ENCODE results near the gene STRIP2.
"Not testable (repeated sequence)": the region's sequence is repeated elsewhere in the genome, so short reads cannot be mapped to it uniquely, and the experiment has no call there.

STRIP2 gene

GRCh38 chr7:129433847-129434674 lies at the start of gene STRIP2:
TSS of gene STRIP2 (plus strand) at chr7:129434432. CDS start at chr7:129434473, 41 bp downstream.
- peak; percentile 95 to 97 for DNase-seq

- no peak for DNase-seq
Observed at GRCh38 chr7:129385116-129385515, 49.1 kb upstream of the STRIP2 start.

- DNase-seq, result no peak
Observed at GRCh38 chr7:129385598-129385997, 48.6 kb upstream of the STRIP2 start.

GRCh38 chr7:129386506-129386905 lies 47.7 kb upstream of the STRIP2 start:
- no peak for DNase-seq

- DNase-seq, result no peak
Observed at GRCh38 chr7:129387537-129387936, 46.7 kb upstream of the STRIP2 start.

- no peak for DNase-seq
Observed at GRCh38 chr7:129388333-129389098, 45.7 kb upstream of the STRIP2 start.

GRCh38 chr7:129389829-129390228 lies 44.4 kb upstream of the STRIP2 start:
- DNase-seq, result no peak

- no peak for DNase-seq
Observed at GRCh38 chr7:129390314-129390713, 43.9 kb upstream of the STRIP2 start.

- DNase-seq, result no peak
Observed at GRCh38 chr7:129391546-129392171, 42.6 kb upstream of the STRIP2 start.

GRCh38 chr7:129393255-129393654 lies 41.0 kb upstream of the STRIP2 start:
- no peak for DNase-seq

GRCh38 chr7:129394101-129394500 lies 40.1 kb upstream of the STRIP2 start:
- DNase-seq, result no peak

- no peak for DNase-seq
Observed at GRCh38 chr7:129394982-129395914, 39.0 kb upstream of the STRIP2 start.

GRCh38 chr7:129401228-129401966 lies 32.8 kb upstream of the STRIP2 start:
- DNase-seq, result no peak

GRCh38 chr7:129401967-129402860 lies 32.0 kb upstream of the STRIP2 start:
- peak; percentile 28 to 48 for DNase-seq

GRCh38 chr7:129405527-129405926 lies 28.7 kb upstream of the STRIP2 start:
- DNase-seq, result no peak

- DNase-seq, result not testable (repeated sequence)
Observed at GRCh38 chr7:129410238-129410637, 24.0 kb upstream of the STRIP2 start.

GRCh38 chr7:129412501-129412900 lies 21.7 kb upstream of the STRIP2 start:
- DNase-seq, result no peak

- DNase-seq, result no peak
Observed at GRCh38 chr7:129417073-129417472, 17.2 kb upstream of the STRIP2 start.

GRCh38 chr7:129421717-129422250 lies 12.4 kb upstream of the STRIP2 start:
- DNase-seq, result no peak

GRCh38 chr7:129422727-129423126 lies 11.5 kb upstream of the STRIP2 start:
- DNase-seq, result no peak

All from activated T-cell treated with anti-CD3 and anti-CD28 coated beads, Interleukin-2, amount 50 U/mL, for 48 hours (primary cell).